ENCODE measurements around the gene PSAT1. TPM values are rescaled to one million over a fixed set of nuclear protein-coding genes. Genes with fewer than 3 reads are reported as not detected.
"Not testable (repeated sequence)": the region's sequence is repeated elsewhere in the genome, so short reads cannot be mapped to it uniquely, and the experiment has no call there.

Gene PSAT1
- total RNA-seq, 1 experiment from 2014 or later: 173 TPM

GRCh38 chr9:78269784-78270183 is 27.1 kb upstream of the PSAT1 start:
- Histone ChIP-seq H3K4me2 (ENCODE audit: low read depth, low read length, poor library complexity, severe bottlenecking) (no peak overlapping the region), H3K4me3 (ENCODE audit: low read length) (no peak overlapping the region), H3K9me2 (replicated peaks; ENCODE audit: insufficient read depth, low read length) (no peaks in the 10 kb centered on the region), H4K20me1 (ENCODE audit: insufficient read depth, low read depth, low read length) (no peaks in the 10 kb centered on the region), H3K4me1 (ENCODE audit: low read length) (0 out of 2 replicates have a peak, but pooled peaks cover 2% of the 10 kb centered on the region), H3K79me2 (ENCODE audit: low read length) (no peaks in the 10 kb centered on the region), H3K9ac (ENCODE audit: low read length) (no peak overlapping the region), H3K27ac (ENCODE audit: low read length) (no peak overlapping the region), H3K27me3 (ENCODE audit: low read length) (no peaks in the 10 kb centered on the region), H3K36me3 (ENCODE audit: insufficient read depth, low read length) (peaks cover 46% of the 10 kb centered on the region), H3K9me3 (ENCODE audit: low read length) (no peaks in the 10 kb centered on the region), H2AFZ (ENCODE audit: low read length) (no peak overlapping the region)
- DNase-seq: no peak

GRCh38 chr9:78272307-78272706 is 24.6 kb upstream of the PSAT1 start:
- Histone ChIP-seq H3K9me2 (replicated peaks; ENCODE audit: insufficient read depth, low read length) (no peaks in the 10 kb centered on the region), H3K4me2 (ENCODE audit: low read depth, low read length, poor library complexity, severe bottlenecking) (no peak overlapping the region), H3K27ac (ENCODE audit: low read length) (no peak overlapping the region), H2AFZ (ENCODE audit: low read length) (no peak overlapping the region), H4K20me1 (ENCODE audit: insufficient read depth, low read depth, low read length) (no peaks in the 10 kb centered on the region), H3K9me3 (ENCODE audit: low read length) (no peaks in the 10 kb centered on the region), H3K36me3 (ENCODE audit: insufficient read depth, low read length) (peaks cover 25% of the 10 kb centered on the region), H3K79me2 (ENCODE audit: low read length) (no peaks in the 10 kb centered on the region), H3K4me1 (ENCODE audit: low read length) (no peaks in the 10 kb centered on the region), H3K27me3 (ENCODE audit: low read length) (no peaks in the 10 kb centered on the region), H3K4me3 (ENCODE audit: low read length) (no peak overlapping the region), H3K9ac (ENCODE audit: low read length) (no peak overlapping the region)
- DNase-seq: no peak

- H3K9ac ChIP-seq (ENCODE audit: low read length): no peak overlapping the region
- no peaks in the 10 kb centered on the region for H4K20me1 ChIP-seq (ENCODE audit: insufficient read depth, low read depth, low read length)
- no peak overlapping the region for H3K4me3 ChIP-seq (ENCODE audit: low read length)
- H3K9me3 ChIP-seq (ENCODE audit: low read length): no peaks in the 10 kb centered on the region
- no peak overlapping the region for H3K4me2 ChIP-seq (ENCODE audit: low read depth, low read length, poor library complexity, severe bottlenecking)
- H3K36me3 ChIP-seq (ENCODE audit: insufficient read depth, low read length): peaks cover 17% of the 10 kb centered on the region
- no peak overlapping the region for H3K27ac ChIP-seq (ENCODE audit: low read length)
- H3K4me1 ChIP-seq (ENCODE audit: low read length): no peaks in the 10 kb centered on the region
- H2AFZ ChIP-seq (ENCODE audit: low read length): no peak overlapping the region
- no peaks in the 10 kb centered on the region for H3K79me2 ChIP-seq (ENCODE audit: low read length)
- DNase-seq: no peak
- no peaks in the 10 kb centered on the region for H3K9me2 ChIP-seq (replicated peaks; ENCODE audit: insufficient read depth, low read length)
- H3K27me3 ChIP-seq (ENCODE audit: low read length): no peaks in the 10 kb centered on the region
These were observed 23.2 kb upstream of the PSAT1 start for GRCh38 chr9:78273761-78274160.

- Histone ChIP-seq H4K20me1 (ENCODE audit: insufficient read depth, low read depth, low read length) (no peaks in the 10 kb centered on the region), H3K9me3 (ENCODE audit: low read length) (no peaks in the 10 kb centered on the region), H2AFZ (ENCODE audit: low read length) (no peak overlapping the region), H3K27me3 (ENCODE audit: low read length) (no peaks in the 10 kb centered on the region), H3K9ac (ENCODE audit: low read length) (no peak overlapping the region), H3K4me3 (ENCODE audit: low read length) (no peak overlapping the region), H3K9me2 (replicated peaks; ENCODE audit: insufficient read depth, low read length) (no peaks in the 10 kb centered on the region), H3K4me1 (ENCODE audit: low read length) (no peaks in the 10 kb centered on the region), H3K36me3 (ENCODE audit: insufficient read depth, low read length) (no peaks in the 10 kb centered on the region), H3K79me2 (ENCODE audit: low read length) (no peaks in the 10 kb centered on the region), H3K27ac (ENCODE audit: low read length) (no peak overlapping the region), H3K4me2 (ENCODE audit: low read depth, low read length, poor library complexity, severe bottlenecking) (no peak overlapping the region)
- no peak for DNase-seq
These were observed 18.6 kb upstream of the PSAT1 start for GRCh38 chr9:78278177-78278777.

- H3K27ac ChIP-seq (ENCODE audit: low read length): no peak overlapping the region
- H3K4me3 ChIP-seq (ENCODE audit: low read length): no peak overlapping the region
- no peak overlapping the region for H2AFZ ChIP-seq (ENCODE audit: low read length)
- H3K9me2 ChIP-seq (replicated peaks; ENCODE audit: insufficient read depth, low read length): no peaks in the 10 kb centered on the region
- H3K36me3 ChIP-seq (ENCODE audit: insufficient read depth, low read length): no peaks in the 10 kb centered on the region
- no peak for DNase-seq
- H3K4me2 ChIP-seq (ENCODE audit: low read depth, low read length, poor library complexity, severe bottlenecking): no peak overlapping the region
- no peaks in the 10 kb centered on the region for H3K27me3 ChIP-seq (ENCODE audit: low read length)
- H4K20me1 ChIP-seq (ENCODE audit: insufficient read depth, low read depth, low read length): no peaks in the 10 kb centered on the region
- no peaks in the 10 kb centered on the region for H3K9me3 ChIP-seq (ENCODE audit: low read length)
- no peaks in the 10 kb centered on the region for H3K79me2 ChIP-seq (ENCODE audit: low read length)
- H3K4me1 ChIP-seq (ENCODE audit: low read length): no peaks in the 10 kb centered on the region
- no peak overlapping the region for H3K9ac ChIP-seq (ENCODE audit: low read length)
These were observed 18.1 kb upstream of the PSAT1 start for GRCh38 chr9:78278801-78279200.

GRCh38 chr9:78280982-78281668 is 15.8 kb upstream of the PSAT1 start:
- no peak overlapping the region for H3K9ac ChIP-seq (ENCODE audit: low read length)
- H3K9me3 ChIP-seq (ENCODE audit: low read length): no peaks in the 10 kb centered on the region
- H3K27ac ChIP-seq (ENCODE audit: low read length): no peak overlapping the region
- H4K20me1 ChIP-seq (ENCODE audit: insufficient read depth, low read depth, low read length): no peaks in the 10 kb centered on the region
- no peak overlapping the region for H3K4me3 ChIP-seq (ENCODE audit: low read length)
- no peaks in the 10 kb centered on the region for H3K79me2 ChIP-seq (ENCODE audit: low read length)
- H3K4me1 ChIP-seq (ENCODE audit: low read length): no peaks in the 10 kb centered on the region
- no peaks in the 10 kb centered on the region for H3K9me2 ChIP-seq (replicated peaks; ENCODE audit: insufficient read depth, low read length)
- H3K36me3 ChIP-seq (ENCODE audit: insufficient read depth, low read length): no peaks in the 10 kb centered on the region
- no peak for DNase-seq
- H3K4me2 ChIP-seq (ENCODE audit: low read depth, low read length, poor library complexity, severe bottlenecking): no peak overlapping the region
- H2AFZ ChIP-seq (ENCODE audit: low read length): no peak overlapping the region
- H3K27me3 ChIP-seq (ENCODE audit: low read length): no peaks in the 10 kb centered on the region

GRCh38 chr9:78284181-78284580 is 12.7 kb upstream of the PSAT1 start:
- H2AFZ ChIP-seq (ENCODE audit: low read length); DNase-seq; H3K9ac ChIP-seq (ENCODE audit: low read length); H3K36me3 ChIP-seq (ENCODE audit: insufficient read depth, low read length); H3K4me2 ChIP-seq (ENCODE audit: low read depth, low read length, poor library complexity, severe bottlenecking); H4K20me1 ChIP-seq (ENCODE audit: insufficient read depth, low read depth, low read length); H3K4me1 ChIP-seq (ENCODE audit: low read length); H3K4me3 ChIP-seq (ENCODE audit: low read length); H3K79me2 ChIP-seq (ENCODE audit: low read length); H3K9me3 ChIP-seq (ENCODE audit: low read length); H3K9me2 ChIP-seq (replicated peaks; ENCODE audit: insufficient read depth, low read length); H3K27ac ChIP-seq (ENCODE audit: low read length); H3K27me3 ChIP-seq (ENCODE audit: low read length): not testable (repeated sequence)

GRCh38 chr9:78286125-78286524 is 10.8 kb upstream of the PSAT1 start:
- H3K4me1 ChIP-seq (ENCODE audit: low read length): no peaks in the 10 kb centered on the region
- DNase-seq: no peak
- no peaks in the 10 kb centered on the region for H4K20me1 ChIP-seq (ENCODE audit: insufficient read depth, low read depth, low read length)
- no peaks in the 10 kb centered on the region for H3K79me2 ChIP-seq (ENCODE audit: low read length)
- no peaks in the 10 kb centered on the region for H3K27me3 ChIP-seq (ENCODE audit: low read length)
- no peaks in the 10 kb centered on the region for H3K9me3 ChIP-seq (ENCODE audit: low read length)
- no peaks in the 10 kb centered on the region for H3K9me2 ChIP-seq (replicated peaks; ENCODE audit: insufficient read depth, low read length)
- no peak overlapping the region for H3K4me3 ChIP-seq (ENCODE audit: low read length)
- H2AFZ ChIP-seq (ENCODE audit: low read length): no peak overlapping the region
- H3K27ac ChIP-seq (ENCODE audit: low read length): no peak overlapping the region
- no peaks in the 10 kb centered on the region for H3K36me3 ChIP-seq (ENCODE audit: insufficient read depth, low read length)
- H3K4me2 ChIP-seq (ENCODE audit: low read depth, low read length, poor library complexity, severe bottlenecking): no peak overlapping the region
- no peak overlapping the region for H3K9ac ChIP-seq (ENCODE audit: low read length)

Data from Karpas-422 (cell line).